ENCODE data around the gene PTMS.

GRCh38 chr12:6771509-6772330, 5.6 kb downstream of the PTMS start:
- TF ChIP-seq, protein P1, sequence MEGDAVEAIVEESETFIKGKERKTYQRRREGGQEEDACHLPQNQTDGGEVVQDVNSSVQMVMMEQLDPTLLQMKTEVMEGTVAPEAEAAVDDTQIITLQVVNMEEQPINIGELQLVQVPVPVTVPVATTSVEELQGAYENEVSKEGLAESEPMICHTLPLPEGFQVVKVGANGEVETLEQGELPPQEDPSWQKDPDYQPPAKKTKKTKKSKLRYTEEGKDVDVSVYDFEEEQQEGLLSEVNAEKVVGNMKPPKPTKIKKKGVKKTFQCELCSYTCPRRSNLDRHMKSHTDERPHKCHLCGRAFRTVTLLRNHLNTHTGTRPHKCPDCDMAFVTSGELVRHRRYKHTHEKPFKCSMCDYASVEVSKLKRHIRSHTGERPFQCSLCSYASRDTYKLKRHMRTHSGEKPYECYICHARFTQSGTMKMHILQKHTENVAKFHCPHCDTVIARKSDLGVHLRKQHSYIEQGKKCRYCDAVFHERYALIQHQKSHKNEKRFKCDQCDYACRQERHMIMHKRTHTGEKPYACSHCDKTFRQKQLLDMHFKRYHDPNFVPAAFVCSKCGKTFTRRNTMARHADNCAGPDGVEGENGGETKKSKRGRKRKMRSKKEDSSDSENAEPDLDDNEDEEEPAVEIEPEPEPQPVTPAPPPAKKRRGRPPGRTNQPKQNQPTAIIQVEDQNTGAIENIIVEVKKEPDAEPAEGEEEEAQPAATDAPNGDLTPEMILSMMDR (IDR thresholded peaks at IDR 0.05) = no peak
- no peak for TF ChIP-seq POLR2A (IDR thresholded peaks at IDR 0.05)
